Measurements from ENCODE around the gene SRC. TPM values are rescaled to one million over a fixed set of nuclear protein-coding genes. Genes with fewer than 3 reads are reported as not detected.

The SRC gene
- total RNA-seq, 4 donors from 2014 or later: 87.0 to 155 (median 130) TPM

DNA sequence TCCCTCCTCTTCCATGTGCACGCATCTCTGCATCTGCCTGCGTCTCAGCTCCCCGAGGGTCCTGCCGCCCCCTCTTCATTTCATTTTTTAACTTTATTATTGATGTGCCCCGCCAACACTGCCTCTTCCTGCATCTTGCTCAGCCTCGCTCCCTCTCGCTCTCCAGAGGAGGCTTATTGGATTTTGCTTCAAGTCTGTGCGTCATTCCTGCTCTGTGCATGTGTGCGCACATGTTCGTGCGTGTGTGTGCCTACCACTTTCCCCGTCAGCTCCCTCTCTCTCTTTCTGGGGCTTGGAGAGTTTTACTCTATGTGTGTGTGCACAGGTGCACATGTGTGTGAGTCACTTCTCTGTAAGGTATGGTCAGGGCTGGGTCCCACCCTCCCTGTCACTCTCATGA is 103.3 kb downstream of the SRC start:
- no peaks in the 10 kb centered on the region for H3K4me1 ChIP-seq
- intact Hi-C loops (cut with DNase I; ENCODE audit: low total_unique reads) (loop anchor here (10.0 kb wide), 1 partner anchor 46 kb away; no protein-coding TSS in a partner anchor), in situ Hi-C loops (cut with MboI; ENCODE audit: low pct_ligation_motif_present in 1 of 4, low pct_unique_long_range_greater_than_20kb in 1 of 4, low sequenced_read_pairs in 3 of 4) (no loop called here)
- no peaks in the 10 kb centered on the region for H3K36me3 ChIP-seq
- H3K9me3 ChIP-seq: no peaks in the 10 kb centered on the region
- no peak overlapping the region for H3K4me3 ChIP-seq
- 77 to 82% methylated on average over 5 to 12 of the region's 12 CpGs for WGBS, 2 donors (ENCODE audit: low coverage in 1 of 2)
- no peaks in the 10 kb centered on the region for H3K27me3 ChIP-seq
- H3K27ac ChIP-seq: no peak overlapping the region
- TF ChIP-seq EP300 (IDR thresholded peaks at IDR 0.05; ENCODE audit: low read depth): no peak
- TF ChIP-seq, protein P1, sequence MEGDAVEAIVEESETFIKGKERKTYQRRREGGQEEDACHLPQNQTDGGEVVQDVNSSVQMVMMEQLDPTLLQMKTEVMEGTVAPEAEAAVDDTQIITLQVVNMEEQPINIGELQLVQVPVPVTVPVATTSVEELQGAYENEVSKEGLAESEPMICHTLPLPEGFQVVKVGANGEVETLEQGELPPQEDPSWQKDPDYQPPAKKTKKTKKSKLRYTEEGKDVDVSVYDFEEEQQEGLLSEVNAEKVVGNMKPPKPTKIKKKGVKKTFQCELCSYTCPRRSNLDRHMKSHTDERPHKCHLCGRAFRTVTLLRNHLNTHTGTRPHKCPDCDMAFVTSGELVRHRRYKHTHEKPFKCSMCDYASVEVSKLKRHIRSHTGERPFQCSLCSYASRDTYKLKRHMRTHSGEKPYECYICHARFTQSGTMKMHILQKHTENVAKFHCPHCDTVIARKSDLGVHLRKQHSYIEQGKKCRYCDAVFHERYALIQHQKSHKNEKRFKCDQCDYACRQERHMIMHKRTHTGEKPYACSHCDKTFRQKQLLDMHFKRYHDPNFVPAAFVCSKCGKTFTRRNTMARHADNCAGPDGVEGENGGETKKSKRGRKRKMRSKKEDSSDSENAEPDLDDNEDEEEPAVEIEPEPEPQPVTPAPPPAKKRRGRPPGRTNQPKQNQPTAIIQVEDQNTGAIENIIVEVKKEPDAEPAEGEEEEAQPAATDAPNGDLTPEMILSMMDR (IDR thresholded peaks at IDR 0.05): no peak
- TF ChIP-seq POLR2AphosphoS5 (IDR thresholded peaks at IDR 0.05): no peak
- no peak for TF ChIP-seq POLR2A (IDR thresholded peaks at IDR 0.05)
- DNase-seq: no peak

DNA sequence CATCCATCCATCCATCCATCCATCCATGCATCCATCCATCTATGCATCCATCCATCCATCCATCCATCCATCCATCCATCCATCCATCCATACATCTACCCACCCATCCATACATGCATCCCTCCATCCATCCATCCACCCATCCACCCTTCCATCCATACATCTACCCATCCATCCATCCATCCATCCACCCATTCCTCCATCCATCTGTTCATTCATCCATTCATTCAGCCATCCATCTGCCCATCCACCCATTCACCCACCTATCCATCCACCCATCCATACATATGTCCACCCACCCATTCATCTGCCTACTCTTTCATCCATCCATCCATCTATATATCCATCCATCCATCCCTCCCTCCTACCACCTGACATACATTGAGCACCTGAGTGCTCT is 104.4 kb downstream of the SRC start:
- H3K4me1 ChIP-seq: no peaks in the 10 kb centered on the region
- peaks cover 0 to 3% of the 10 kb centered on the region in 2 donors for H3K9me3 ChIP-seq
- TF ChIP-seq EP300 (IDR thresholded peaks at IDR 0.05; ENCODE audit: low read depth) (no peak), POLR2A (IDR thresholded peaks at IDR 0.05) (no peak), POLR2AphosphoS5 (IDR thresholded peaks at IDR 0.05) (no peak)
- TF ChIP-seq, protein P1 (IDR thresholded peaks at IDR 0.05): no peak
- H3K27me3 ChIP-seq: no peaks in the 10 kb centered on the region
- no peaks in the 10 kb centered on the region for H3K36me3 ChIP-seq
- in situ Hi-C loops (cut with MboI; ENCODE audit: low pct_ligation_motif_present in 1 of 4, low pct_unique_long_range_greater_than_20kb in 1 of 4, low sequenced_read_pairs in 3 of 4) (no loop called here), intact Hi-C loops (cut with DNase I; ENCODE audit: low total_unique reads) (no loop called here)
- H3K27ac ChIP-seq: no peak overlapping the region
- no peak overlapping the region for H3K4me3 ChIP-seq
- no peak for DNase-seq

DNA sequence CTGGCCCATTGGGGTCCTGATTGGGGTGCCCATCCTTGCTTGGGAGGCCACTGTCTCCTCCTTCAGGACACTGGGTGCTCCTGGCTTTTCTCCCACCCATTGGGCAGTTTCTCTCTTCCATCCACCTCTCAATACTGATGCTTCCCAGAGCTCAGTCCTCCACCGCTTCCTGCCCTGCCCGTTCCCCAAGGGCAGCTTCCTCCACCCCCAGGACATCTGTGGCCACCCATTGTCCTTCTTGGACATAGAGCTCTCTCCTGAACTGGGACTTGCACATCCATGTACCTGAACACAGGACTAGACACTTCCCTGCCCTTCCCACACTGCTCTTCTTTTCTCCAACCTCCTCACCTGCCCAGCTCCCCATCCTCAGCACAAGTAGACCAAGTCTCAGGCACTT is 105.7 kb downstream of the SRC start:
- 72 to 80% methylated on average over 2 of the region's 2 CpGs for WGBS, 2 donors (ENCODE audit: low coverage in 1 of 2)
- Histone ChIP-seq H3K27me3 (no peaks in the 10 kb centered on the region), H3K9me3 (peaks cover 0 to 5% of the 10 kb centered on the region in 2 donors), H3K36me3 (no peaks in the 10 kb centered on the region), H3K4me1 (no peaks in the 10 kb centered on the region), H3K4me3 (no peak overlapping the region), H3K27ac (no peak overlapping the region)
- no peak for DNase-seq
- intact Hi-C loops (cut with DNase I; ENCODE audit: low total_unique reads) (no loop called here), in situ Hi-C loops (cut with MboI; ENCODE audit: low pct_ligation_motif_present in 1 of 4, low pct_unique_long_range_greater_than_20kb in 1 of 4, low sequenced_read_pairs in 3 of 4) (no loop called here)
- TF ChIP-seq POLR2AphosphoS5 (IDR thresholded peaks at IDR 0.05) (no peak), EP300 (IDR thresholded peaks at IDR 0.05; ENCODE audit: low read depth) (no peak), POLR2A (IDR thresholded peaks at IDR 0.05) (no peak)
- TF ChIP-seq, protein P1 (IDR thresholded peaks at IDR 0.05): no peak

DNA sequence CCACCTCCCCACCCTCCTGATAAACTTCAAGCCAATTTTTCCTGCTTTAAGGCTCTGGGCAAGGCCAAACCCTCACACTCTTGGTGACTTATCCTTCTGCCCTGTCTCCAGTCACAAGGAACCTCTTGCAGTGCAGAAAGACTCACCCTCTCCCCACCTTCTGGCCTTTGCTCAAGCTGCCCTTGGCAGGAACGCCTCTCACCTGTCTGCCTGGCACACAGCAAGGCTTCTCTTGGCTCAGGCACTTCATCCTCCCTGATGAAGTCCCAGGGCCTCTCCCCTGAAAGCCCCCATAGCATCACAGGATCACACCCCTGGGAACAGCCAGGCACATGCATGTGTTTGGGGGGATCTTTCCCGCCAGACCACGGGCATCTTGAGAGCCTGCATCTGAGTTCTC is 106.3 kb downstream of the SRC start:
- Histone ChIP-seq H3K4me1 (no peaks in the 10 kb centered on the region), H3K27me3 (no peaks in the 10 kb centered on the region), H3K36me3 (no peaks in the 10 kb centered on the region), H3K27ac (no peak overlapping the region), H3K4me3 (no peak overlapping the region), H3K9me3 (peaks cover 0 to 5% of the 10 kb centered on the region in 2 donors)
- intact Hi-C loops (cut with DNase I; ENCODE audit: low total_unique reads): no loop called here
- 55% methylated on average over 3 of the region's 3 CpGs; no CpG with 5 or more reads in 1 of the 2 donors for WGBS, 2 donors (ENCODE audit: low coverage in 1 of 2)
- TF ChIP-seq, protein P1 (IDR thresholded peaks at IDR 0.05): no peak
- TF ChIP-seq EP300 (IDR thresholded peaks at IDR 0.05; ENCODE audit: low read depth) (no peak), POLR2A (IDR thresholded peaks at IDR 0.05) (no peak), POLR2AphosphoS5 (IDR thresholded peaks at IDR 0.05) (no peak)
- in situ Hi-C loops (cut with MboI; ENCODE audit: low pct_ligation_motif_present in 1 of 4, low pct_unique_long_range_greater_than_20kb in 1 of 4, low sequenced_read_pairs in 3 of 4): no loop called here
- no peak for DNase-seq
